Erythroblast (primary cell): Measurements from ENCODE around the gene SGSM1.

Experiments
- GATA1 ChIP-seq: IDR thresholded peaks from 2 replicates; pipeline ENCODE4 v1.6.1; 2011; ENCODE audit warnings: low read depth, mild to moderate bottlenecking, control low read depth, low read length, moderate library complexity
- POLR2A ChIP-seq: IDR thresholded peaks from 2 replicates; pipeline ENCODE4 v1.6.1; 2011; ENCODE audit warnings: mild to moderate bottlenecking, low read length

DNA sequence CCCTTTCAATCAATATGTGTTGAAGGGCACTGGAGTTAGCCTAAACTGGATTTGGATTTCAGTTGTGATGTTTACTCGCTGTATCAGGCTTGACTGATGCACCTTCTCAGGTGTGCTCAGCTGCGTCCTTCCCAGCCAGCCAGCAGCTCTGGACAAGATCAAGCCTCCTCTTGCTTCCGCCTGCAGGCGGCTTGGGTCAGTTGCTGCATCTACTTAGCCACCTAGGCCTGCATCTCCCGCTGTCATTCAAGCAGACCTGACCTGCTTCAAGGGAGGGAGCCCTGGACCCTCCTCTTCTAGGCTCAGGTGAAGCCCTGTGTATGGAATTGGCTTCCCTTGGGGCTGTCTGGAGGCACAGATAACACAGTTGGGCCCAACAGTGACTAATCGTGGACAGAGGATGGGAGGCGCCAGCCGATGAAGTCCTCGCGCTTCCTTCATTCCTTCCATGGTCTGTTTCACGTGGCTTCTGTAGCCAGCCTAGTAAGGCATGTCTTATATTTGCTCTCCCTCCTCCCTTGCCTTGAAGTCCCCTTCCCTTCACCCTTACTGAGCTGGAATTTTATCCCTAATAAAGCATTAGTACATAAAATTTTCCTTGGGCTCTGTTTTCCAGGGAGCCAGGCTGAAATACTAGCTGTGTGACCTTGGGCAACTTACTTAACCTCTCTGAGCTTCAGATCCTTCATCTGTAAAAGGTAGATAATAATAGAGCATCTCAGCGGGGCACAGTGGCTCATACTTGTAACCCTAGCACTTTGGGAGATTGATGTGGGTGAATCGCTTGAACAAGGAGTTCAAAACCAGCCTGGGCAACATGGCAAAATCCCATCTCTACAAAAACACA is 142.6 kb downstream of the SGSM1 start:
- TF ChIP-seq POLR2A (no peak), GATA1 (no peak)
